ENCODE measurements around the gene GABRB1.

GRCh38 chr4:47386146-47386545 lies 354.8 kb downstream of the GABRB1 start:
- TF ChIP-seq EZH2 (IDR thresholded peaks at IDR 0.05; ENCODE audit: low read depth, unreplicated experiment) (no peak), ETS1 (IDR thresholded peaks at IDR 0.05) (no peak), CREB1 (CRISPR knock-in tag; IDR thresholded peaks at IDR 0.05; ENCODE audit: low read depth) (no peak), CTCF (conservative IDR thresholded peaks at IDR 0.05; ENCODE audit: low read depth in 2 of 2) (no peak)

Data from GM23338 (cell line).